ENCODE measurements around the gene GOLGA1. TPM values are rescaled to one million over a fixed set of nuclear protein-coding genes. Genes with fewer than 3 reads are reported as not detected.
"Not testable (repeated sequence)": the region's sequence is repeated elsewhere in the genome, so short reads cannot be mapped to it uniquely, and the experiment has no call there.

Gene GOLGA1
- total RNA-seq, 1 donor from 2014 or later = 36.8 TPM

DNA sequence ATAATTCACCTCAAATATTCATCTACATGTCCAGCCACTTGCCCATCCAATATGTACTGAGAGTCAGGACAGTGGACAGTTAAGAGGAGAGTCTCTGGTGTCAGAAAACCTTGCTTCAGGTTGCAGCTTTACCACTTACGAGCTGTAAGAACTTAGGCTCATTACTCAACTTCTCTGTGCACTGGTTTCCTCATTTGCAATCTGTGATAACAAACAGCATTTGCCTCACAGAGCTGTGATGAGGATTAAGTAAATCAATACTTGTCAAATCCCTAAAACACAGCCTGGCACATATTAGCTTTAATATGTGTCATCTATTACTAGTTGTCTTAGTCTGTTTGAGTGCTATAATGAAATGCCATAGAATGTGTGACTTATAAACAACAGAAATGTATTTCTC lies 8.6 kb downstream of the GOLGA1 start:
- TF ChIP-seq, protein P1, sequence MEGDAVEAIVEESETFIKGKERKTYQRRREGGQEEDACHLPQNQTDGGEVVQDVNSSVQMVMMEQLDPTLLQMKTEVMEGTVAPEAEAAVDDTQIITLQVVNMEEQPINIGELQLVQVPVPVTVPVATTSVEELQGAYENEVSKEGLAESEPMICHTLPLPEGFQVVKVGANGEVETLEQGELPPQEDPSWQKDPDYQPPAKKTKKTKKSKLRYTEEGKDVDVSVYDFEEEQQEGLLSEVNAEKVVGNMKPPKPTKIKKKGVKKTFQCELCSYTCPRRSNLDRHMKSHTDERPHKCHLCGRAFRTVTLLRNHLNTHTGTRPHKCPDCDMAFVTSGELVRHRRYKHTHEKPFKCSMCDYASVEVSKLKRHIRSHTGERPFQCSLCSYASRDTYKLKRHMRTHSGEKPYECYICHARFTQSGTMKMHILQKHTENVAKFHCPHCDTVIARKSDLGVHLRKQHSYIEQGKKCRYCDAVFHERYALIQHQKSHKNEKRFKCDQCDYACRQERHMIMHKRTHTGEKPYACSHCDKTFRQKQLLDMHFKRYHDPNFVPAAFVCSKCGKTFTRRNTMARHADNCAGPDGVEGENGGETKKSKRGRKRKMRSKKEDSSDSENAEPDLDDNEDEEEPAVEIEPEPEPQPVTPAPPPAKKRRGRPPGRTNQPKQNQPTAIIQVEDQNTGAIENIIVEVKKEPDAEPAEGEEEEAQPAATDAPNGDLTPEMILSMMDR (IDR thresholded peaks at IDR 0.05) = no peak
- Histone ChIP-seq H3K4me3 (no peak overlapping the region), H3K9me3 (no peaks in the 10 kb centered on the region), H3K27me3 (no peaks in the 10 kb centered on the region), H3K4me1 (no peaks in the 10 kb centered on the region), H3K36me3 (peaks cover 34 to 79% of the 10 kb centered on the region in 2 donors), H3K27ac (no peak overlapping the region)
- DNase-seq (ENCODE audit: low spot score in 2 of 2) = no peak
- intact Hi-C loops (cut with DNase I) = no loop called here

DNA sequence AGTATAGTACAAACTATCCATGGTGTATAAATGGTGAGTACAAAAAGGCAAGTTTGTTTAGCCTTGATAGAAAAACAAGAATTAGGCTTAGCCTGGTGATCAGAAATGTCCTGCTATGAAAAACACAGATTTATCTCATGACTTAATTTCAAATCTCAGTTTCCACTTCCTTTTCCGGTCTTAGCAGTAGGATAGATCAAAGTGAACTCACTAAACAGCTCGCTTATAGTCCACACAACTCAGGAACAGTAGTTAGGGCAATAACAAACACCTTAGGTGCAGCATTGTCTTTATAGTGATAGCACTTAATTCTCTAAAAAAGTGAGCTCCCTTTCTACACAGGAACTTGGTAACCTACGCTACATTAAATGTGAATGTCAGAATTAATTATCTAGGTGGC lies 11.4 kb downstream of the GOLGA1 start:
- H3K4me3 ChIP-seq = no peak overlapping the region
- no peak overlapping the region for H3K27ac ChIP-seq
- no peaks in the 10 kb centered on the region for H3K4me1 ChIP-seq
- H3K27me3 ChIP-seq = no peaks in the 10 kb centered on the region
- H3K9me3 ChIP-seq = no peaks in the 10 kb centered on the region
- DNase-seq (ENCODE audit: low spot score in 2 of 2) = no peak
- TF ChIP-seq, protein P1 (IDR thresholded peaks at IDR 0.05) = no peak
- peaks cover 17 to 78% of the 10 kb centered on the region in 2 donors for H3K36me3 ChIP-seq
- intact Hi-C loops (cut with DNase I) = no loop called here

DNA sequence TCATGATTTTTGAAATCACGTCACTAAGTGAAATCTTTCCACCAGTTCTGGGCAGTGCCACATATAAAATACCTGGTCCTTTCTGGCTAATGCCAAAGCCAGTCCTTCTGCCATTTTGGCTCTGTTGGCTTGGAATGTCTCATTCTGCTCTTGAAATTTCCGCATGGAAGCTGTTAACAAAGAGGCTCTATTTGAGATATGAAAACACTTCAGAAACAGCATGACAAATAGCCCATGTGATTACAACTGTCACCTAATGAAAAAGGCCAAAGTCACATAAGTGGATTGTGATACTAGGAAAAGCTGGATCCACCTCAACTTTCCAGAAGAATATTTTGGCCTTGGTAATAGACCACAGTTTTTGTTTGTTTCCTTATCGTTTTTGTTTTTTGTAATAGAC lies 12.8 kb downstream of the GOLGA1 start:
- Histone ChIP-seq H3K4me1 (no peaks in the 10 kb centered on the region), H3K9me3 (no peaks in the 10 kb centered on the region), H3K27me3 (no peaks in the 10 kb centered on the region), H3K4me3 (no peak overlapping the region), H3K27ac (no peak overlapping the region), H3K36me3 (peaks cover 6 to 67% of the 10 kb centered on the region in 2 donors)
- intact Hi-C loops (cut with DNase I) = no loop called here
- no peak for DNase-seq (ENCODE audit: low spot score in 2 of 2)
- TF ChIP-seq, protein P1 (IDR thresholded peaks at IDR 0.05) = no peak

DNA sequence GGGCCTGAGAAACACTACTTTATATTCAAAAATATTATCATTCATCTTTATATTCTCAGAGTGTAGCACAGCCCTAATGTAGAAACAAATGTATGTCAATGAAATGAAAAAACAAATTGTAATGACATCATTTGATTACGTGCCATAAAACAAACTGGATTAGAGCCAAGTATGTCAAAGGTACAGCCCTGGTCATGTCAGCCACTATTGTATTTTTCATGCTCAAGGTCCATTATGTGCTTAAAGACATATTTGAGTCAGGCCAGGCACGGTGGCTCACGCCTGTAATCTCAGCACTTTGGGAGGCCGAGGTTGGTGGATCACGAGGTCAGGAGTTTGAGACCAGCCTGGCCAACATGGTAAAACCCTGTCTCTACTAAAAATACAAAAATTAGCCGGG lies 20.5 kb downstream of the GOLGA1 start:
- H3K27me3 ChIP-seq; H3K27ac ChIP-seq; DNase-seq (ENCODE audit: low spot score in 2 of 2); intact Hi-C loops (cut with DNase I); H3K4me1 ChIP-seq; H3K9me3 ChIP-seq; H3K4me3 ChIP-seq: not testable (repeated sequence)
- peaks cover 20 to 46% of the 10 kb centered on the region in 2 donors for H3K36me3 ChIP-seq

DNA sequence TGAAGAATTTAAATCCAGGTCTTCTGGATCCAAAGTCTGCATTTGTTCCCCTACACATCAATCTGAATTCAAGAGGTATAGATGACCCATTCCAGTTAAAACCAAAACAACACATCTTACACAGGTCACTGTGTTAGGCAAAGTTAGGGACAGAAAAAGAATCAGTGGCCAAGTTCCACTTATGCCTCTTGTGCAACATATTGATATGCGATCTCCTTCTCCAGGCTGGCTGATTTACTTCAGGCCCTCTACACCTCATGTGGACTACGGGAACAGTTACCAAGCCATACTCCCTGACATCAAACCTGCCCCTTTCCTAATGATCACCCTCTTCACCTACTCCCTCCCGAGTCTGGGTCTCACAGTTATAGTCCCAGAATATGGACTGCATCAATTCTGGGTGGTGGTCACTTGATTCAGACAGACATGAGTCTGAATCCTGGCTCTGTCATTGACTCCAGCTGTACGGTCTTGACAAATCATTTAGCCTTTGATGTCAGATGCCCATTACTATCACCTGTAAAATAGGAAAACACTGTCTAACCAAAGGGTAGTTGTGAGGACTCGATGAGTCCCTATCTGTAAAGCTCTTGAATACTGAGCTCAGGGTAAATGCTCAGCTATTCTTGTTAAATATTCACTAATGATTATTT lies 26.0 kb downstream of the GOLGA1 start:
- TF ChIP-seq, protein P1 (IDR thresholded peaks at IDR 0.05) = no peak
- Histone ChIP-seq H3K4me1 (no peaks in the 10 kb centered on the region), H3K9me3 (no peaks in the 10 kb centered on the region), H3K36me3 (peaks cover 19 to 47% of the 10 kb centered on the region in 2 donors), H3K27me3 (no peaks in the 10 kb centered on the region), H3K4me3 (no peak overlapping the region), H3K27ac (no peak overlapping the region)
- intact Hi-C loops (cut with DNase I) = no loop called here
- DNase-seq (ENCODE audit: low spot score in 2 of 2) = no peak

DNA sequence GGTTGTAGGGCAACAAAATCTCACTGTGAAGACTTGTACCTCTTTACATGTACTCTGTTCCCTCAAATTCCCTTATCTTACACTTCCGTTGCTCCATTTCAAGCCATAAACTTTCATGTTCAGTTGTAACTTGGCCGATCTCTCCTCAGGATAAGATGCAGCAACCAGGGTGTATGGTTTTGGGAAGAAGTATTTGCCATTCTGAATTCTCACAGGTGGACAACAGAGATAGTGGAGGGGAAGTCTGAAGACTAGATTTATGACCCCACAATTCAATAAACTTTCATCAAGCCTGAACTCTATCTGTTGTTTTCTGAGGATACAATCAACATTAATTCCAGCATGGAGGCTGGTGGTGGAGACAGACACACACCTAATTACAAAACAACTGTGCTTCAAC lies 27.5 kb downstream of the GOLGA1 start:
- peaks cover 18 to 43% of the 10 kb centered on the region in 2 donors for H3K36me3 ChIP-seq
- H3K4me3 ChIP-seq = no peak overlapping the region
- intact Hi-C loops (cut with DNase I) = no loop called here
- H3K9me3 ChIP-seq = no peaks in the 10 kb centered on the region
- DNase-seq (ENCODE audit: low spot score in 2 of 2) = no peak
- H3K27me3 ChIP-seq = no peaks in the 10 kb centered on the region
- H3K27ac ChIP-seq = no peak overlapping the region
- H3K4me1 ChIP-seq = no peaks in the 10 kb centered on the region
- TF ChIP-seq, protein P1 (IDR thresholded peaks at IDR 0.05) = no peak
